ENCODE data around the gene ACTN1.

Gene ACTN1

DNA sequence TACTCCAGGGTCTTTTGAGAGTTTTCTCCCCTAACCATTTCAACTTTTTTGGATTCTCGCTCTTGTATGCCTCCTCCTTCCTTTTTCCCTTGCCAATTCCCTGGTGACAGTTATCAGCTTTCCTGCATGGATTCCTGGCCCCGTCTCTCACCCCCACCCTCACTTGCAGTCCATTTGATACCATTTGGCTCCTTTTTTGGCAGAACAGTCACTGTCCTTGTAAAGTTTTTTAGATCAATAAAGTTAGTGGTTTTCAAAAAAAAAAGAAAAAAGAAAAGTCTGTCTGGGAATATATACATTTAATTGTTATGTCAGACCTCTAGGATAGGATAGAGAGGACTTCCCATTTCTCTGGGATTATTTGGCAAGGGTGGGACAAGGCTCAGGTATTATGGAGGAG is 42.1 kb downstream of the ACTN1 start:
- in situ Hi-C loops (cut with MboI; ENCODE audit: low pct_unique_long_range_greater_than_20kb, low sequenced_read_pairs, unreplicated experiment), result no loop called here
- DNase-seq (ENCODE audit: low spot score), result no peak
- TF ChIP-seq CTCF (IDR thresholded peaks at IDR 0.05; ENCODE audit: extremely low read depth, insufficient read depth, missing control alignments), result no peak

DNA sequence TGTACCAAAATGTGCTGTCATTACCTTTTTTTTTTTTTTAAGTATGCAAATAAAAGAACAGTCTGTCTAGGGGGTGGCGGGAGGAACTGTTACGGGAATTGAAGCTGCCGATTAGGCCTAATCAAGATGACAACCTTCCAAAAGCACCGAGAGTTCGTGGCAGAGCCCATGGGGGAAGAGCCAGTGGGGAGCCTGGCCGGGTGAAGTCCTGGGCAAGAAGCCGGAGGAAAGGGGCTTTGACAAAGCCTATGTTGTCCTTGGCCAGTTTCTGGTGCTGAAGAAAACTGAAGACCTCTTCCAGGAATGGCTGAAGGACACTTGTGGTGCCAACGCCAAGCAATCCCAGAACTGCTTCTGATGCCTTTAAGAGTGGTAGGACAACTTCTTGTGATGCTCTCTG is 42.6 kb downstream of the ACTN1 start:
- DNase-seq (ENCODE audit: low spot score), result no peak
- no peak for TF ChIP-seq CTCF (IDR thresholded peaks at IDR 0.05; ENCODE audit: extremely low read depth, insufficient read depth, missing control alignments)
- in situ Hi-C loops (cut with MboI; ENCODE audit: low pct_unique_long_range_greater_than_20kb, low sequenced_read_pairs, unreplicated experiment), result no loop called here

GRCh38 chr14:68935761-68936214 is 43.3 kb downstream of the ACTN1 start:
- no peak for DNase-seq (ENCODE audit: low spot score)
- no peak for TF ChIP-seq CTCF (IDR thresholded peaks at IDR 0.05; ENCODE audit: extremely low read depth, insufficient read depth, missing control alignments)
- in situ Hi-C loops (cut with MboI; ENCODE audit: low pct_unique_long_range_greater_than_20kb, low sequenced_read_pairs, unreplicated experiment), result no loop called here

DNA sequence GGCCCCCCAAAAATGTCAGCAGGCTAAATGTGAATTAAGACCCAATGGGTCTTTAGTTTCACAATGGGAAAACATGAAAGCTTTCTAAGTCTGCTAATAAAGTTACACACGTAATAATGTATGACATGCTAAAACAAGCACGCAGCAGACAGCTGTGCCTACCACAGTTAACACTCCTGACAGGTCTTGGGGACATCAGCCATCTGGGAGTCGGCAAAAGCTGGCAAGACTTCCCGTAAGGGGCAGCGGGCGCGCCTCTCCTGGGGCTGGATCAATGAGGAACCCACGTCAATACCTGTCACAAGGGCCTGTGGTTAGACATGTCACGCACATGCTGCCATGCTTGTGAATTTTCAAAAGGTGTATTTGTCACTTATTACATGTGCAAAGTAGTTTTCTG is 45.0 kb downstream of the ACTN1 start:
- DNase-seq (ENCODE audit: low spot score), result no peak
- in situ Hi-C loops (cut with MboI; ENCODE audit: low pct_unique_long_range_greater_than_20kb, low sequenced_read_pairs, unreplicated experiment), result no loop called here
- TF ChIP-seq CTCF (IDR thresholded peaks at IDR 0.05; ENCODE audit: extremely low read depth, insufficient read depth, missing control alignments), result no peak

DNA sequence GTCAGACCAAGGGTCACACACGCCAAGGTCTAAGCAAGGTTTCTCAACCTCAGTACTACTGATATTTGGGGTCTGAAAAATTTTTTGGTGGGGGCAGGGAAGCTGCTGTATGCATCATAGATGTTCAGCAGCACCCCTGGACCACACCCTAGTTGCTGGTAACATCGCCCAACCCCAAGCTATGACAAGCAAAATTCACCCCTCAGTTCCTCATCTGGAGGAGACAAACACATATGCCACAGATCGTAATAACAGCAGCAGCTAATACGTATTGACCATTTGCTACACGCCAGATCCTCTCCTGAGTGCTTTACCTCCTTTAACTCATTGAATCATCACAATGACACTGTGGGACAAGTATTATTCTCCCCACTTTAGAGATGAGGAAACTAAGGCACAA is 46.4 kb downstream of the ACTN1 start:
- in situ Hi-C loops (cut with MboI; ENCODE audit: low pct_unique_long_range_greater_than_20kb, low sequenced_read_pairs, unreplicated experiment), result no loop called here
- DNase-seq (ENCODE audit: low spot score), result no peak
- no peak for TF ChIP-seq CTCF (IDR thresholded peaks at IDR 0.05; ENCODE audit: extremely low read depth, insufficient read depth, missing control alignments)

DNA sequence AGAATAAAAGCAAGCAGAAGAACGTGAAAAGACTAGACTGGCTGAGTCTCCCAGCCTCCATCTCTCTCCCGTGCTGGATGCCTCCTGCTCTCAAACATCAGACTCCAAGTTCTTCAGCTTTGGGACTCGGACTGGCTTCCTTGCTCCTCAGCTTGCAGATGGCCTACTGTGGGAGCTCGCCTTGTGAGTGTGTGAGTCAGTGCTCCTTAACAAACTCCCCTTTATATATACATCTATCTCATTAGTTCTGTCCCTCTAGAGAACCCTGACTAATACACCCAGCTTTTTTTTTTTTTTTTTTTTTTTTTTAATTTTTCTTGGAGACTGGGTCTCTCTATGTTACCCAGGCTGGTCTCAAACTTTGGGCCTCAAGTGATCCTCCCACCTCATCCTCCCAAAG is 46.9 kb downstream of the ACTN1 start:
- no peak for DNase-seq (ENCODE audit: low spot score)
- no peak for TF ChIP-seq CTCF (IDR thresholded peaks at IDR 0.05; ENCODE audit: extremely low read depth, insufficient read depth, missing control alignments)
- in situ Hi-C loops (cut with MboI; ENCODE audit: low pct_unique_long_range_greater_than_20kb, low sequenced_read_pairs, unreplicated experiment), result no loop called here

GRCh38 chr14:68931474-68932051 is 47.5 kb downstream of the ACTN1 start:
- in situ Hi-C loops (cut with MboI; ENCODE audit: low pct_unique_long_range_greater_than_20kb, low sequenced_read_pairs, unreplicated experiment), result no loop called here
- DNase-seq (ENCODE audit: low spot score), result no peak
- no peak for TF ChIP-seq CTCF (IDR thresholded peaks at IDR 0.05; ENCODE audit: extremely low read depth, insufficient read depth, missing control alignments)

Measured in GM13977 (cell line).